Right atrium auricular region (tissue), 2 donors: ENCODE results near the gene KIAA1217. TPM values are rescaled to one million over a fixed set of nuclear protein-coding genes. Genes with fewer than 3 reads are reported as not detected.

Source experiments
- DNase-seq: peaks from one replicate; pipeline ENCODE4 v3.0.0-alpha.2; 2019; ENCODE audit warnings: low spot score
- H3K27ac ChIP-seq, 2 donors: fragments of 200-600 bp; sonication (generic); 1 replicate in 1 of 2; 2 replicates in 1 of 2; pipeline ENCODE4 v1.5.1; 2016 to 2019
- H3K27me3 ChIP-seq, 2 donors: fragments of 200-600 bp; sonication (generic); one replicate each; pipeline versions ENCODE4 v1.5.1 to v1.6.0; 2017 to 2019
- H3K36me3 ChIP-seq: fragments of 200-600 bp; sonication (generic); one replicate; pipeline ENCODE4 v1.5.1; 2016
- H3K4me1 ChIP-seq, 2 donors: fragments of 200-600 bp; sonication (generic); one replicate each; pipeline versions ENCODE4 v1.5.1 to v1.6.0; 2017 to 2019
- H3K4me3 ChIP-seq, 2 donors: fragments of 200-600 bp; sonication (generic); 1 replicate in 1 of 2; 2 replicates in 1 of 2; pipeline ENCODE4 v1.5.1; 2017 to 2019; ENCODE audit warnings: mild to moderate bottlenecking in 1 of 2, moderate library complexity in 1 of 2
- H3K9me3 ChIP-seq, 2 donors: fragments of 200-600 bp; sonication (generic); one replicate each; pipeline ENCODE4 v1.5.1; 2019
- CTCF ChIP-seq, 2 donors: fragments of 200-600 bp; sonication (generic); IDR thresholded peaks; one replicate each; pipeline ENCODE4 v1.5.1; 2019; ENCODE audit warnings: antibody characterized with exemption in 2 of 2
- total RNA-seq, 2 donors: library from RNA; depleted of rRNA; stranded (reverse); fragments of >200 nt; gene quantifications; one replicate each; pipeline ENCODE4 v1.1.0, GENCODE V29; 2016

KIAA1217 gene
- total RNA-seq, 2 donors from 2014 or later = 24.0 to 33.3 TPM

DNA sequence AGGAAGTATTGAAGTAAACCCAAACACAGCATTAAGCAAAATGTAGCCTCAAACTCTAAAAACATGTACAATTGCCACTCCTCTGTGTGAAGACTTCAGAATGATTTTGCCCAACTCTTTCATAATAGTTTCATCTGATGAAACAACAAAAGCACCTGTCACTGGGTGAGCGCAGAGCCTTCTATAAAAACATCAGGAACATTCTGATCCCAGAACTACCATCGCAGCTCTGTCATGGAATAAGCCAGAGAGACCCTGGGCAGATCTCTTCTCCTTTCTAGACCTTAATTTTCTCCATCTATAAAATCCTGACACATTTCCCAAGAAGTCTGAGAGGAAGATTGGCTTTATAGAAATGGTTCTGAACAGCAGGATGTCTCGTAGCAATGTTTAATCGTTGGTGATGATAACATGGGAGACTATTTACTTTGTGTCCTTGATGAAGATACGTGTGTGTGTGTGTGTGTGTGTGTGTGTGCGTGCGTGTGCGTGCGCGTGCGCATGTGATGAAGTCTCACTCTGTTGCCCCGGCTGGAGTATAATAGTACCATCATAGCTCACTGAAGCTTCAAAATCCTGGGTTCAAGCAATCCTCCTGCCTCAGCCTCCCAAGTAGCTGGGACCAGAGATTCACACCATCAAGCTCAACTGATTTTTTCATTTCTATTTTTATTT lies 198.0 kb downstream of the KIAA1217 start:
- Histone ChIP-seq H3K27me3 (no peaks in the 10 kb centered on the region), H3K36me3 (no peaks in the 10 kb centered on the region), H3K27ac (no peak overlapping the region), H3K4me3 (no peak overlapping the region), H3K4me1 (no peaks in the 10 kb centered on the region), H3K9me3 (no peaks in the 10 kb centered on the region)
- no peak for DNase-seq
- TF ChIP-seq CTCF (IDR thresholded peaks at IDR 0.05) = no peak

GRCh38 chr10:24407928-24408327 lies 199.0 kb downstream of the KIAA1217 start:
- TF ChIP-seq CTCF (IDR thresholded peaks at IDR 0.05) = no peak
- no peak overlapping the region for H3K4me3 ChIP-seq
- H3K27me3 ChIP-seq = no peaks in the 10 kb centered on the region
- DNase-seq = no peak
- no peak overlapping the region for H3K27ac ChIP-seq
- no peaks in the 10 kb centered on the region for H3K36me3 ChIP-seq
- no peaks in the 10 kb centered on the region for H3K4me1 ChIP-seq
- H3K9me3 ChIP-seq = no peaks in the 10 kb centered on the region

DNA sequence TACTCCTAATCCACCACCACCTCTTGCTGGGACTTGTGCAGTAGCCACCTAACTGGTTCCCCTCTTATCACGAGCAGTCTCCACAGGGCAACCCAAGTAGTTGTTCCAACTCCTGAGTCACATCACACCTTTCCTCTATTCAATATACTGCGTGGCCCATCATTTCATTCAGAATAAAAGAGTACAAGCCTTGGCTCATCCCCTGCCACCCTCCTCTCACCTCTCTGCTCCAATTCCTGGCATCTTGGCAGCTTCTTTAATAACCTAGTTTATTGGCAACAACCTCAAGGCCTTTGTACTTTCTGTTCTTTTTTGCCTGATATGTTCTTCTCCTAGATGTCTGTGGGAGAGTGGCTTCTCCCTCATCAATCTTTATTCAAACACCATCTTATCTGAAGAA lies 199.4 kb downstream of the KIAA1217 start:
- Histone ChIP-seq H3K27me3 (no peaks in the 10 kb centered on the region), H3K4me3 (no peak overlapping the region), H3K27ac (no peak overlapping the region), H3K9me3 (no peaks in the 10 kb centered on the region), H3K4me1 (no peaks in the 10 kb centered on the region), H3K36me3 (no peaks in the 10 kb centered on the region)
- no peak for DNase-seq
- no peak for TF ChIP-seq CTCF (IDR thresholded peaks at IDR 0.05)

DNA sequence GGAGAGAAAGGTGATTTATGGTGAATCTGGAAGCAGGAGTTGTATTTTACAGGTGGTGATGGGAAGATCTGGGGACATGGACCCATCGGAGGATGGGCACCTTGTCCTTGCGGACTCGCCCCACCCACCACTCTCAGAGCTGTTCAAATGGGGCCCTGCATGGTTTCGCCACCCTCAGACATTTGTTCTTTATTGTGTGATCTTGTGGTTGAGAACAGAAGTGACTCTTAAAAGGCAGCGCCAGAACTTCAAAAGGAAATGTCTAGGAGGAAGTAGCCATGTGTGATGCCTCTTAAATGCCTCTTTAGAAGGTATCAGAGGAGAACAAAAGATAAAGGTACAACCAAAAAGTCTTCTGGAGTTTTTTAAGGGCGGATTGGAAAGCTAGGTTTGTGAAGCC lies 205.7 kb downstream of the KIAA1217 start:
- no peak for DNase-seq
- Histone ChIP-seq H3K4me1 (peaks cover 0 to 21% of the 10 kb centered on the region in 2 donors), H3K4me3 (no peak overlapping the region), H3K36me3 (no peaks in the 10 kb centered on the region), H3K27me3 (no peaks in the 10 kb centered on the region), H3K27ac (no peak overlapping the region), H3K9me3 (no peaks in the 10 kb centered on the region)
- no peak for TF ChIP-seq CTCF (IDR thresholded peaks at IDR 0.05)

- Histone ChIP-seq H3K27ac (peak overlapping the region; percentile 61 to 66), H3K4me1 (peaks cover 0 to 21% of the 10 kb centered on the region in 2 donors), H3K36me3 (no peaks in the 10 kb centered on the region), H3K9me3 (no peaks in the 10 kb centered on the region), H3K27me3 (no peaks in the 10 kb centered on the region), H3K4me3 (no peak overlapping the region)
- DNase-seq = peak; percentile 78
- no peak for TF ChIP-seq CTCF (IDR thresholded peaks at IDR 0.05)
These were observed 206.7 kb downstream of the KIAA1217 start for GRCh38 chr10:24415455-24416125.
